Ovary (tissue), 9 donors: ENCODE measurements around the gene KRTAP4-4. TPM values are rescaled to one million over a fixed set of nuclear protein-coding genes. Genes with fewer than 3 reads are reported as not detected.

Source experiments
- DNase-seq, 5 donors: peaks; one replicate each; pipeline ENCODE4 v3.0.0-alpha.2; 2019 to 2020
- H3K27ac ChIP-seq, 2 donors: fragments of 200-600 bp; one replicate each; pipeline versions ENCODE4 v1.5.1 to v1.8.0; 2019 to 2022
- H3K27me3 ChIP-seq: fragments of 200-600 bp; one replicate; pipeline ENCODE4 v1.8.0; 2022
- H3K36me3 ChIP-seq: fragments of 200-600 bp; sonication (generic); one replicate; pipeline ENCODE4 v1.5.1; 2019
- H3K4me1 ChIP-seq: one replicate; pipeline ENCODE4 v1.8.1; 2013; ENCODE audit warnings: mild to moderate bottlenecking, moderate library complexity; ENCODE audit not compliant: insufficient read depth
- H3K4me3 ChIP-seq: fragments of 200-600 bp; sonication (generic); one replicate; pipeline ENCODE4 v1.5.1; 2017
- H3K9me3 ChIP-seq, 2 donors: fragments of 200-600 bp in 1 of 2; sonication (generic) in 1 of 2; one replicate each; pipeline versions ENCODE4 v1.5.1 to v1.8.1; 2013 to 2019; ENCODE audit warnings: mild to moderate bottlenecking in 1 of 2, moderate library complexity in 1 of 2
- CTCF ChIP-seq, 3 donors: fragments of 450-650 bp in 2 of 3; fragments of 200-600 bp in 1 of 3; IDR thresholded peaks; one replicate each; pipeline versions ENCODE4 v1.5.1 to v1.8.0; 2016 to 2022; ENCODE audit warnings: antibody characterized with exemption in 3 of 3, mild to moderate bottlenecking in 1 of 3
- EP300 ChIP-seq: sonication (generic); formaldehyde crosslinking; IDR thresholded peaks from one replicate; pipeline ENCODE4 v1.6.1; 2017; ENCODE audit warnings: antibody characterized with exemption
- POLR2A ChIP-seq: fragments of 450-650 bp; IDR thresholded peaks from one replicate; pipeline ENCODE4 v1.6.1; 2017; ENCODE audit warnings: antibody characterized with exemption, mild to moderate bottlenecking, moderate library complexity
- WGBS, 3 donors: extraction: QIAGEN DNeasy Blood & Tissue Kit in 1 of 3; methylation state at CpG; one replicate each; pipeline versions ENCODE4 v1.1.5 to v1.1.7; 2013 to 2017; 5-methylcytosine and 5-hydroxymethylcytosine counted together
- intact Hi-C, 4 donors: fragments of 100-400 bp; cut with DNase I; formaldehyde crosslinking; loops; one replicate each; pipeline versions ENCODE4 v1.11.0 to v1.15.1; 2022 to 2023
- polyA plus RNA-seq, 2 donors: library from polyadenylated mRNA; stranded (reverse); fragments of 200-250 nt in 1 of 2; fragments of 350-450 nt in 1 of 2; fragmentation: Illumina TruSeq in 1 of 2; extraction: RNeasy Lipid Tissue Mini Kit (QIAGEN cat#74804) in 1 of 2; gene quantifications; one replicate each; pipeline ENCODE4 v1.2.3, GENCODE V29; 2013 to 2014
- total RNA-seq, 7 donors: library from RNA; depleted of rRNA in 2 of 7; stranded (reverse); fragments of >200 nt in 2 of 7; fragmentation: NEBNext Ultra II Directional in 3 of 7; extraction: Animal tissue kit (Norgen Biotek cat#: 25700) in 3 of 7; gene quantifications; one replicate each; pipeline versions ENCODE4 v1.1.0 to v1.2.4, GENCODE V29; 2016 to 2023
- donor health status: DM: no; HTN: no; CAD: no; lungs with moderate emphysema.
- donor health status: DM: no; HTN: no; CAD: no.
- donor health status: Bipolar disorder and iron deficiency.
- donor health status: DM: yes; HTN: yes; CAD: no.
- donor health status: DM: no; HTN: no; CAD: no.
- donor health status: DM: yes; HTN: yes; CAD: no.

KRTAP4-4 gene
- total and polyA plus RNA-seq, 9 donors = not detected

GRCh38 chr17:41186872-41187271 is 26.3 kb upstream of the KRTAP4-4 start:
- intact Hi-C loops = no loop called here
- H3K9me3 ChIP-seq = no peaks in the 10 kb centered on the region
- H3K27ac ChIP-seq = no peak overlapping the region
- no peak for DNase-seq
- no peak overlapping the region for H3K4me3 ChIP-seq
- WGBS, 3 donors = 76 to 79% (median 78%) methylated on average over 2 of the region's 2 CpGs
- TF ChIP-seq CTCF (IDR thresholded peaks at IDR 0.05) (no peak), EP300 (no peak)
- no peaks in the 10 kb centered on the region for H3K4me1 ChIP-seq
- no peaks in the 10 kb centered on the region for H3K27me3 ChIP-seq
- no peaks in the 10 kb centered on the region for H3K36me3 ChIP-seq

- Histone ChIP-seq H3K4me1 (no peaks in the 10 kb centered on the region), H3K27ac (no peak overlapping the region), H3K36me3 (no peaks in the 10 kb centered on the region), H3K27me3 (no peaks in the 10 kb centered on the region), H3K4me3 (no peak overlapping the region), H3K9me3 (no peaks in the 10 kb centered on the region)
- TF ChIP-seq POLR2A = no peak
- no peak for TF ChIP-seq CTCF (IDR thresholded peaks at IDR 0.05)
- no peak for TF ChIP-seq EP300
- intact Hi-C loops = no loop called here
- DNase-seq = no peak
- WGBS, 3 donors = 64 to 67% (median 67%) methylated on average over 1 of the region's 1 CpG
Observed at GRCh38 chr17:41185001-41185400, 24.5 kb upstream of the KRTAP4-4 start.

GRCh38 chr17:41184480-41184961 is 24.0 kb upstream of the KRTAP4-4 start, which contains the start of gene KRTAP4-1:
Gene KRTAP4-1 (minus strand): TSS chr17:41184911. CDS start chr17:41184854, 57 bp downstream.
- Histone ChIP-seq H3K36me3 (no peaks in the 10 kb centered on the region), H3K4me3 (no peak within 1 kb of the TSS), H3K4me1 (no peaks in the 10 kb centered on the region), H3K27me3 (no peaks in the 10 kb centered on the region), H3K9me3 (no peaks in the 10 kb centered on the region), H3K27ac (no peak within 1 kb of the TSS)
- intact Hi-C loops = no loop called here
- 40 to 49% (median 47%) methylated on average over 9 of the region's 9 CpGs for WGBS, 3 donors
- no peak for DNase-seq
- TF ChIP-seq POLR2A (no peak), EP300 (no peak), CTCF (IDR thresholded peaks at IDR 0.05) (no peak)

GRCh38 chr17:41178843-41179616 is 18.5 kb upstream of the KRTAP4-4 start:
- H3K4me1 ChIP-seq = no peaks in the 10 kb centered on the region
- no peak for DNase-seq
- H3K36me3 ChIP-seq = no peaks in the 10 kb centered on the region
- no peak for TF ChIP-seq CTCF (IDR thresholded peaks at IDR 0.05)
- TF ChIP-seq POLR2A = no peak
- TF ChIP-seq EP300 = no peak
- no peaks in the 10 kb centered on the region for H3K27me3 ChIP-seq
- 60 to 95% (median 89%) methylated on average over 1 of the region's 1 CpG for WGBS, 3 donors
- H3K4me3 ChIP-seq = no peak overlapping the region
- H3K9me3 ChIP-seq = no peaks in the 10 kb centered on the region
- intact Hi-C loops = no loop called here
- no peak overlapping the region for H3K27ac ChIP-seq
